Fibroblast of lung (primary cell): Measurements from ENCODE around the gene FNDC3B.

ENCODE experiments used
- EZH2 ChIP-seq: IDR thresholded peaks from 2 replicates; pipeline ENCODE4 v1.5.1; 2012; ENCODE audit warnings: low read length, control low read depth, mild to moderate bottlenecking; ENCODE audit errors: missing control alignments
- TF ChIP-seq, protein P1 (sequence below), 2 donors: IDR thresholded peaks in 1 of 2; conservative IDR thresholded peaks in 1 of 2; 1 replicate in 1 of 2; 2 replicates in 1 of 2; pipeline ENCODE4 v1.5.1; 2011 to 2012; ENCODE audit warnings: low read length in 2 of 2, control low read depth in 1 of 2, inconsistent platforms in 1 of 2, low read depth in 1 of 2, mild to moderate bottlenecking in 1 of 2

GRCh38 chr3:172329070-172329469, 289.7 kb downstream of the FNDC3B start:
- TF ChIP-seq, protein P1, sequence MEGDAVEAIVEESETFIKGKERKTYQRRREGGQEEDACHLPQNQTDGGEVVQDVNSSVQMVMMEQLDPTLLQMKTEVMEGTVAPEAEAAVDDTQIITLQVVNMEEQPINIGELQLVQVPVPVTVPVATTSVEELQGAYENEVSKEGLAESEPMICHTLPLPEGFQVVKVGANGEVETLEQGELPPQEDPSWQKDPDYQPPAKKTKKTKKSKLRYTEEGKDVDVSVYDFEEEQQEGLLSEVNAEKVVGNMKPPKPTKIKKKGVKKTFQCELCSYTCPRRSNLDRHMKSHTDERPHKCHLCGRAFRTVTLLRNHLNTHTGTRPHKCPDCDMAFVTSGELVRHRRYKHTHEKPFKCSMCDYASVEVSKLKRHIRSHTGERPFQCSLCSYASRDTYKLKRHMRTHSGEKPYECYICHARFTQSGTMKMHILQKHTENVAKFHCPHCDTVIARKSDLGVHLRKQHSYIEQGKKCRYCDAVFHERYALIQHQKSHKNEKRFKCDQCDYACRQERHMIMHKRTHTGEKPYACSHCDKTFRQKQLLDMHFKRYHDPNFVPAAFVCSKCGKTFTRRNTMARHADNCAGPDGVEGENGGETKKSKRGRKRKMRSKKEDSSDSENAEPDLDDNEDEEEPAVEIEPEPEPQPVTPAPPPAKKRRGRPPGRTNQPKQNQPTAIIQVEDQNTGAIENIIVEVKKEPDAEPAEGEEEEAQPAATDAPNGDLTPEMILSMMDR (conservative IDR thresholded peaks at IDR 0.05 in 1 of 2, IDR thresholded peaks at IDR 0.05 in 1 of 2; ENCODE audit: low read depth in 1 of 2, low read length in 2 of 2): peak in 1 of 2 donors; percentile 6
- TF ChIP-seq EZH2: no peak
